Measurements from ENCODE around the gene OXSR1. TPM values are rescaled to one million over a fixed set of nuclear protein-coding genes. Genes with fewer than 3 reads are reported as not detected.

Gene OXSR1
- total and polyA plus RNA-seq, 10 of the 15 experiments (the other 5 are each of a cell fraction or from before 2014, with no cell fraction given): 12.4 to 54.6 (median 35.7) TPM

DNA sequence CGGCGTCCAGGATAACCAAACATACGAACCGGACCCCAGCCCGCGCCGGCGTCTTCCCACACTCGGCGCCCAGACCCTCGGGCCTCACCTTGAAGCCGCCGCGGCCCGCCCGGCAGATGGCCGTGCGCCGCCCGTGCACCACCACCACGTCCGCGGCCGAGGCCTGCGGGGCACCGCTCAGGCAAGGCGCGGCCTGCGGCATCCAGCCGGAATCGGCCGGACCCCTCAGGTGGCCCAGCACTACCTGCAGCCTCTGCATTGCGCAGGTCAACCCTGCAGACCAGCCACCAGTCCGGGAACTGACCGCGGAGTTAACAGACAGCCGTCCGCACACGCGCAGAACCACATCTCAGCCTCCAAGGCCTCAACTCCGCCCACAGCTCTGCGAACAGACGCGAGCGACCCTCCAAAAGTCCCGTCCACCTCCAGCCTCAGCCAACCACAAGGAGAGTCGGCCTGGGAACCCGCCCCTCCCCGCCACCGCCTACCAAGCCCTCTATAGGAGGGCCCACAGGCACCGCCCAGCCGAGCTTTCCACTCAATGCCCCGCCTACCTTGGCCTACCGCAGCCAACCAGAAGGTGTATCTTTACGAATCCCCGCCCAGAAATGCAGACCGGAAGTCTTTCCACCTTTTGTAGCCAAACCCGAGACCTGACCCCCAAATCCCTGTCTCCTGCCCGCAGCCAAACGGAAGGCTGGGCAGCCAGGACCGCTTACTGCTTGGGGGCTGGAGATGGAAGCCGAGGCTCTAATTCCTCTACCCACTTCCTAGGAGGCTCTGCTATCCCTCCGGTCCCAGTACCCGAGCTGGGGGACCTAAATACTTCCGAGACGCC is 28.3 kb upstream of the OXSR1 start, which contains the start of gene ACAA1 (continued):
- no peak for TF ChIP-seq USF1 (IDR thresholded peaks at IDR 0.05; ENCODE audit: borderline replicate concordance, extremely low read length, insufficient read depth, low read depth, low read length)
- TF ChIP-seq CREM (IDR thresholded peaks at IDR 0.05; ENCODE audit: low read depth): no peak
- no peak for TF ChIP-seq ZNF384 (IDR thresholded peaks at IDR 0.05; ENCODE audit: borderline replicate concordance, low read depth, low read length)
- no peak for TF ChIP-seq NR2C2 (IDR thresholded peaks at IDR 0.05; ENCODE audit: borderline replicate concordance, control insufficient read depth, insufficient read length, low read depth)
- no peak for TF ChIP-seq ZNF592 (IDR thresholded peaks at IDR 0.05)
- TF ChIP-seq, protein P1, sequence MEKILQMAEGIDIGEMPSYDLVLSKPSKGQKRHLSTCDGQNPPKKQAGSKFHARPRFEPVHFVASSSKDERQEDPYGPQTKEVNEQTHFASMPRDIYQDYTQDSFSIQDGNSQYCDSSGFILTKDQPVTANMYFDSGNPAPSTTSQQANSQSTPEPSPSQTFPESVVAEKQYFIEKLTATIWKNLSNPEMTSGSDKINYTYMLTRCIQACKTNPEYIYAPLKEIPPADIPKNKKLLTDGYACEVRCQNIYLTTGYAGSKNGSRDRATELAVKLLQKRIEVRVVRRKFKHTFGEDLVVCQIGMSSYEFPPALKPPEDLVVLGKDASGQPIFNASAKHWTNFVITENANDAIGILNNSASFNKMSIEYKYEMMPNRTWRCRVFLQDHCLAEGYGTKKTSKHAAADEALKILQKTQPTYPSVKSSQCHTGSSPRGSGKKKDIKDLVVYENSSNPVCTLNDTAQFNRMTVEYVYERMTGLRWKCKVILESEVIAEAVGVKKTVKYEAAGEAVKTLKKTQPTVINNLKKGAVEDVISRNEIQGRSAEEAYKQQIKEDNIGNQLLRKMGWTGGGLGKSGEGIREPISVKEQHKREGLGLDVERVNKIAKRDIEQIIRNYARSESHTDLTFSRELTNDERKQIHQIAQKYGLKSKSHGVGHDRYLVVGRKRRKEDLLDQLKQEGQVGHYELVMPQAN (conservative IDR thresholded peaks at IDR 0.05): peak; percentile 90
- no peak for TF ChIP-seq TCF7 (IDR thresholded peaks at IDR 0.05; ENCODE audit: borderline replicate concordance)
- no peak for TF ChIP-seq FOXK2 (IDR thresholded peaks at IDR 0.05)
- TF ChIP-seq, protein P2, sequence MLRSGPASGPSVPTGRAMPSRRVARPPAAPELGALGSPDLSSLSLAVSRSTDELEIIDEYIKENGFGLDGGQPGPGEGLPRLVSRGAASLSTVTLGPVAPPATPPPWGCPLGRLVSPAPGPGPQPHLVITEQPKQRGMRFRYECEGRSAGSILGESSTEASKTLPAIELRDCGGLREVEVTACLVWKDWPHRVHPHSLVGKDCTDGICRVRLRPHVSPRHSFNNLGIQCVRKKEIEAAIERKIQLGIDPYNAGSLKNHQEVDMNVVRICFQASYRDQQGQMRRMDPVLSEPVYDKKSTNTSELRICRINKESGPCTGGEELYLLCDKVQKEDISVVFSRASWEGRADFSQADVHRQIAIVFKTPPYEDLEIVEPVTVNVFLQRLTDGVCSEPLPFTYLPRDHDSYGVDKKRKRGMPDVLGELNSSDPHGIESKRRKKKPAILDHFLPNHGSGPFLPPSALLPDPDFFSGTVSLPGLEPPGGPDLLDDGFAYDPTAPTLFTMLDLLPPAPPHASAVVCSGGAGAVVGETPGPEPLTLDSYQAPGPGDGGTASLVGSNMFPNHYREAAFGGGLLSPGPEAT (IDR thresholded peaks at IDR 0.05; ENCODE audit: low read depth): peak; percentile 38
- no peak for TF ChIP-seq RAD51 (IDR thresholded peaks at IDR 0.05)
- 0 out of 2 replicates have a peak, but pooled peaks have one; percentile 20 for TF ChIP-seq YY1 (IDR thresholded peaks at IDR 0.05; ENCODE audit: low read depth, low read length)
- no peak for TF ChIP-seq CTCF (IDR thresholded peaks at IDR 0.05 in 2 of 3, conservative IDR thresholded peaks at IDR 0.05 in 1 of 3; ENCODE audit: control insufficient read depth in 2 of 3, extremely low read depth in 1 of 3, insufficient read depth in 1 of 3, low read depth in 3 of 3, low read length in 3 of 3)
- TF ChIP-seq PML (IDR thresholded peaks at IDR 0.05; ENCODE audit: low read length): peak; percentile 54; the same call in 1 of the 2 replicates
- peak; percentile 86 for TF ChIP-seq POLR2AphosphoS2 (IDR thresholded peaks at IDR 0.05; ENCODE audit: low read depth, low read length)
- TF ChIP-seq EZH2 (IDR thresholded peaks at IDR 0.05; ENCODE audit: borderline replicate concordance, control insufficient read depth, low read depth, low read length): no peak
- TF ChIP-seq KLF5 (IDR thresholded peaks at IDR 0.05; ENCODE audit: partially characterized antibody): no peak
- no peak for TF ChIP-seq CHD1 (IDR thresholded peaks at IDR 0.05; ENCODE audit: low read depth, low read length)
- TF ChIP-seq ZNF622 (IDR thresholded peaks at IDR 0.05): no peak
- TF ChIP-seq IRF4 (IDR thresholded peaks at IDR 0.05; ENCODE audit: low read depth, low read length): no peak

All from GM12878 (cell line).